ENCODE results near the gene AADAT.
"Not testable (repeated sequence)": the region's sequence is repeated elsewhere in the genome, so short reads cannot be mapped to it uniquely, and the experiment has no call there.

AADAT gene

DNA sequence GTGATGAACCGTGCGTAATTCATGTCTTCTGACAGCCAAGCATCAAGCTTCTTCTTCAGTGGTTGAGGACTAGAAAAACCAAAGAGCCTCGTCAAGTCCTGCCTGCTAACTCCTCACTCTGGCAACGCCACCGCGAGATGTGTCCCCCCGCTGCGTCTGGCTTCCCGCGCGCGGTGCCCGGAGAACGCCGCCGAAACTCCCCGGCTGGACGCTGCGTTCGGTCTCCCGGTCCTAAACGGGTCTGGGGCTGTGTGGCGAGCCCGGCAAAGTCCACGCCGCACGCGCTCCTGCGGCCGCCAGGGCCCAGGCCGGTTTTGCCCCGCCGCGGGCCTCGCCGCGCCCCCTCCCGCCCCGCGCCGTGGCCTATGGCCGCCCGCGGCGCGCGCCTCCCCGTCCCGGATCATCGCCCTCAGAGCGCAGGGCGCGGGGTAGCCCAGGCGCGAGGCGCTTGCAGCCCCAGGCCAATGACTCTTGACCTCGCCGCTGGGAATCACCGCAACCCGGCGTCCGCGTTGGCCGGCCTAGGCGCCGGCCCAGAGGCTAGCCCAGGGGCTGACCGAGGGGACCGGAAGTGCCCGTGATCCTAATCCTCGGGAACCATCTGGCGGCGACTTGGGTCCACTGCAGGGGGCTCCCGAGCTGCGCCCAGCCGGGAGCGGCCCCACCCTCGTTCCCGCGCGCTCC is at the start of gene AADAT:
Gene AADAT, minus strand, starts transcription at position 289 of the 684 bp plus-strand sequence. Its CDS starts 266 bp downstream, at position 23.
- Mint-ChIP-seq H3K36me3 (no peaks in the 10 kb centered on the region), H3K4me3 (peak within 1 kb of the TSS; percentile 20), H3K9me3 (no peaks in the 10 kb centered on the region), H3K27ac (no peak within 1 kb of the TSS), H3K4me1 (no peaks in the 10 kb centered on the region)
- peak; percentile 60 for ATAC-seq
- peak in 1 of 2 donors; percentile 53 for DNase-seq (ENCODE audit: low spot score in 2 of 2)

DNA sequence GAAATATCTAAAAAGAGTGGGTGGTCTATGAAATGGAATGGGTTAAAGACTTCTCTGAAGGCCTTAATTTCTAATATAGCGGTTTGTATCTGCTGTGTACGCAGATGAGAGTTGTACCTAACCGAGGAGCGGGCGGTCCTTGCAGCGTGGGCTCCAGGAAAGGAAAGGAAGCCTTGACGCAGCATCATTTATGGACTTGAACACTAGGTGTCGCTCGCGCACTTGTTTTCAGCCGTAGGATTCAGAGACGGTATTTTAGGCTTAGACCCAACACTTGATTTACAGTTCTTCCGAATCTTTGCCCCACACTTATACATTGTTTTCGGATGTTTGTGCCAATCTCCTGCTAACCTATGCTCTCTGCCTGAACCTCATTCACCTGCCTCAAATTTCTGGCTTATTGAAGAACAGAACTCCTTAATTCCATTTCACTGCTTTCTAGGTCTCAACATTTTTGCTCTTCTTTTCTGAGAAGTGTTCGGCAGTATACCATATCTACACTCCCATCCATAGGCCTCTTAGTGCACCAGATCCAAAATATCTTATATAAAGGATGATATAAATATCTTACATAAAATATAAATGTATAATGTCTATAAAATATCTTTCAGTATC is 48.9 kb upstream of the AADAT start:
- Mint-ChIP-seq H3K36me3 (no peaks in the 10 kb centered on the region), H3K4me3 (no peak overlapping the region), H3K9me3 (no peaks in the 10 kb centered on the region), H3K4me1 (peaks cover 7% of the 10 kb centered on the region), H3K27ac (no peak overlapping the region)
- ATAC-seq (peak; percentile 47), DNase-seq (ENCODE audit: low spot score in 2 of 2) (peak; percentile 48 to 80)

GRCh38 chr4:170137927-170138326 is 48.2 kb upstream of the AADAT start:
- Mint-ChIP-seq H3K4me3 (no peak overlapping the region), H3K4me1 (peaks cover 7% of the 10 kb centered on the region), H3K36me3 (no peaks in the 10 kb centered on the region), H3K27ac (no peak overlapping the region), H3K9me3 (peaks cover 5% of the 10 kb centered on the region)
- ATAC-seq, result no peak
- DNase-seq (ENCODE audit: low spot score in 2 of 2), result no peak

DNA sequence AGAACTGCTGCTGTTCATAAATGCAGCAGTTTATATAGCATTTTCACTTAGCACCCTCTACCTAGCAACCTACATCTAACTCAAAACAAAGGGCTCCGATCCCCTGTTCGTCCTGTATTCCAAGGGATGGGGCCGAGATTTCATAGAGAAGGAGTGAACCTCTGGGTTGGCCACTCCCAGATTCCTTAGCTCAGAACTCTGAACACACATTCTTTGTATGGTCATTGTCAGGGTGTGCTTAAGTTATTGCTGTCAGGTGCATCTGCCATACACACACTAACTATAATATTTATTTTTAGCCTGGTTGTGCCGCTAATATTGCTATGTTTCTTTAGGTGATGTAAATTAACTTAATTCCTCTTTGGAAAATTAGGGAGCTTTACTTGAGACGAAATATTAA is 47.7 kb upstream of the AADAT start:
- peaks cover 7% of the 10 kb centered on the region for H3K4me1 Mint-ChIP-seq
- H3K4me3 Mint-ChIP-seq, result no peak overlapping the region
- DNase-seq (ENCODE audit: low spot score in 2 of 2) (no peak), ATAC-seq (no peak)
- no peak overlapping the region for H3K27ac Mint-ChIP-seq
- peaks cover 5% of the 10 kb centered on the region for H3K9me3 Mint-ChIP-seq
- no peaks in the 10 kb centered on the region for H3K36me3 Mint-ChIP-seq

DNA sequence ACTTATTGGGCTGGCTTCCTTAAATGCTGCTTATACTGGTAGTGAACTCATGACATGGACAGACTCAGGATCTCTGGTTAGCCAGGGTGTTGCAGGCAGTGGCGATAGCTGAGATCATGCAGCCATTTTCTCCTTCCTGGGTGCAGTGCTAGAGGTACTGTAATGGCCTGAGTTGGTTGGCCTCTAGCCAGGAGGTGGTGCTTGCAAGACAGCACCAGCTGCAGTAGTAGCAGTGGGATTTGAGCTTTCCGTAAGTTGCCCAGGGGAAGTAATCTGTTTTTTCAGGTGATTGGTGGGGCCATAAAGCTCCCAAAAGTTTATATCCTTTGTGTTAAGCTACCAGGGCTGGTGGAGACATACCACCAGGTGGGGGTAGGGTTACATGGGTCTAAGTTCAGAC is 45.1 kb upstream of the AADAT start:
- Mint-ChIP-seq H3K36me3 (no peaks in the 10 kb centered on the region), H3K27ac (no peak overlapping the region)

DNA sequence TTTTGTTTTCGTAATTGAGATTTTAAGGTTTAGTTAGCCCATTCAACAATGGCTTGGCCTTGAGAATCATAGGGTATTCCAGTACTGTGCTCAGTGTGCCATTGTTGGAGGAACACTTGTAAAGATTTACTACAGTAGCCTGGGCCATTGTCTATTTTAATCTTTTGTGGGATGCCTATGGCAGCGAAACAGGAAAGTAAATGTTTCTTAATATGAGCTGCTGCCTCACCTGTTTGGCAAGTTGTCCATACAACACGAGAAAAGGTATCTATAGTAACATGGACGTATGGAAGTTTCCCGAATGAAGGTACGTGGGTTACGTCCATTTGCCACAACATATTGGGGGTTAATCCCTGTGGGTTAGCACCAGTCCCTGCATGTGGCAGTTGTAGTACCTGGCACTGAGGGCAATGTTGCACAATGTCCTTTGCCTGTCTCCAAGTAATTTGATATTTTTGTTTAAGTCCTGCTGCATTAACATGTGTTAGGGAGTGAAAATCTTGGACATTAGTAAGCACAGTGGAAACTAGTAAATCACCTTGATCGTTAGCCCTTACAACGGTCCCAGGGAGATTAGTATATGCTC is 38.6 kb upstream of the AADAT start:
- H3K36me3 Mint-ChIP-seq, result no peaks in the 10 kb centered on the region
- no peak for ATAC-seq
- no peak overlapping the region for H3K4me3 Mint-ChIP-seq
- H3K9me3 Mint-ChIP-seq, result peaks cover 3% of the 10 kb centered on the region
- H3K4me1 Mint-ChIP-seq, result no peaks in the 10 kb centered on the region
- no peak overlapping the region for H3K27ac Mint-ChIP-seq
- DNase-seq (ENCODE audit: low spot score in 2 of 2), result no peak

More for the DNA sequence above, 45.1 kb upstream of the AADAT start:
- DNase-seq (ENCODE audit: low spot score in 2 of 2) (no peak), ATAC-seq (no peak)
- Mint-ChIP-seq H3K9me3 (peaks cover 5% of the 10 kb centered on the region), H3K4me1 (peaks cover 7% of the 10 kb centered on the region), H3K4me3 (no peak overlapping the region)

DNA sequence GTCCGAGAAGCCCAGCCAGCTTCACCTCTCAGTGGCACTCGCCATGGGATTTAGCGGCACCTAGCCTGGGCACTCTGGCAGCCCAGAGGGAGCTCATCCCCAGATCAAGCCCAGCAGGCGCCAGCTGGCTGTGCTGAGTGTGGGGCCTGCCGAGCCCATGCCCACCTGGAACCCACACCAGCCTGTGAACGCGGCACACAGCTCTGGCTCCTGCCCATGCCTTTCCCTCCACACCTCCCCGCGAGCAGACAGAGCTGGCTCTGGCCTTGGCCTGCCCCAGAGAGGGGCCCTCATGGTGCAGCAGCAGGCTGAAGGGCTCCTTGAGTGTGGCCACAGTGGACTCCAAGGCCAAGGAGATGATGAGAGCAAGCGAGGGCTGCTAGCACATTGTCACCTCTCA is 38.0 kb upstream of the AADAT start:
- no peaks in the 10 kb centered on the region for H3K36me3 Mint-ChIP-seq
- H3K27ac Mint-ChIP-seq, result no peak overlapping the region
- DNase-seq (ENCODE audit: low spot score in 2 of 2) (no peak), ATAC-seq (no peak)
- no peaks in the 10 kb centered on the region for H3K4me1 Mint-ChIP-seq
- no peaks in the 10 kb centered on the region for H3K9me3 Mint-ChIP-seq
- H3K4me3 Mint-ChIP-seq, result no peak overlapping the region

- Mint-ChIP-seq H3K9me3 (no peaks in the 10 kb centered on the region), H3K4me1 (no peaks in the 10 kb centered on the region), H3K4me3 (no peak overlapping the region), H3K36me3 (no peaks in the 10 kb centered on the region), H3K27ac (no peak overlapping the region)
- DNase-seq (ENCODE audit: low spot score in 2 of 2), result no peak
- no peak for ATAC-seq
These were observed 34.6 kb upstream of the AADAT start for GRCh38 chr4:170124406-170124805.

GRCh38 chr4:170122252-170122651 is 32.5 kb upstream of the AADAT start:
- Mint-ChIP-seq H3K27ac (no peak overlapping the region), H3K4me3 (no peak overlapping the region), H3K9me3 (no peaks in the 10 kb centered on the region), H3K36me3 (no peaks in the 10 kb centered on the region), H3K4me1 (no peaks in the 10 kb centered on the region)
- no peak for ATAC-seq
- no peak for DNase-seq (ENCODE audit: low spot score in 2 of 2)

GRCh38 chr4:170114636-170115035 is 24.9 kb upstream of the AADAT start:
- no peaks in the 10 kb centered on the region for H3K4me1 Mint-ChIP-seq
- no peak for DNase-seq (ENCODE audit: low spot score in 2 of 2)
- H3K9me3 Mint-ChIP-seq, result no peaks in the 10 kb centered on the region
- no peaks in the 10 kb centered on the region for H3K36me3 Mint-ChIP-seq
- no peak for ATAC-seq
- H3K27ac Mint-ChIP-seq, result no peak overlapping the region
- no peak overlapping the region for H3K4me3 Mint-ChIP-seq

GRCh38 chr4:170114183-170114582 is 24.4 kb upstream of the AADAT start:
- H3K36me3 Mint-ChIP-seq, H3K4me1 Mint-ChIP-seq, H3K9me3 Mint-ChIP-seq, H3K4me3 Mint-ChIP-seq, H3K27ac Mint-ChIP-seq, ATAC-seq: not testable (repeated sequence)
- peak in 1 of 2 donors; percentile 8 for DNase-seq (ENCODE audit: low spot score in 2 of 2)

GRCh38 chr4:170111546-170111945 is 21.8 kb upstream of the AADAT start:
- Mint-ChIP-seq H3K36me3 (no peaks in the 10 kb centered on the region), H3K27ac (no peak overlapping the region), H3K4me1 (no peaks in the 10 kb centered on the region), H3K9me3 (no peaks in the 10 kb centered on the region), H3K4me3 (no peak overlapping the region)
- no peak for ATAC-seq
- DNase-seq (ENCODE audit: low spot score in 2 of 2), result no peak

GRCh38 chr4:170111085-170111484 is 21.3 kb upstream of the AADAT start:
- ATAC-seq (no peak), DNase-seq (ENCODE audit: low spot score in 2 of 2) (no peak)
- no peaks in the 10 kb centered on the region for H3K4me1 Mint-ChIP-seq
- H3K4me3 Mint-ChIP-seq, result no peak overlapping the region
- no peaks in the 10 kb centered on the region for H3K9me3 Mint-ChIP-seq
- H3K36me3 Mint-ChIP-seq, result no peaks in the 10 kb centered on the region
- no peak overlapping the region for H3K27ac Mint-ChIP-seq

- DNase-seq (ENCODE audit: low spot score in 2 of 2), result no peak
- Mint-ChIP-seq H3K27ac (no peak overlapping the region), H3K9me3 (no peaks in the 10 kb centered on the region), H3K4me3 (no peak overlapping the region), H3K4me1 (no peaks in the 10 kb centered on the region), H3K36me3 (no peaks in the 10 kb centered on the region)
- ATAC-seq, result no peak
These were observed 20.5 kb upstream of the AADAT start for GRCh38 chr4:170110285-170110672.

- Mint-ChIP-seq H3K9me3 (no peaks in the 10 kb centered on the region), H3K4me1 (no peaks in the 10 kb centered on the region), H3K4me3 (no peak overlapping the region), H3K27ac (no peak overlapping the region), H3K36me3 (no peaks in the 10 kb centered on the region)
- ATAC-seq (no peak), DNase-seq (ENCODE audit: low spot score in 2 of 2) (no peak)
These were observed 20.0 kb upstream of the AADAT start for GRCh38 chr4:170109586-170110284.

GRCh38 chr4:170106900-170107299 is 17.1 kb upstream of the AADAT start:
- Mint-ChIP-seq H3K9me3 (no peaks in the 10 kb centered on the region), H3K4me1 (no peaks in the 10 kb centered on the region), H3K36me3 (no peaks in the 10 kb centered on the region), H3K27ac (no peak overlapping the region), H3K4me3 (no peak overlapping the region)
- DNase-seq (ENCODE audit: low spot score in 2 of 2) (no peak), ATAC-seq (no peak)
